Smooth muscle cell of the brain vasculature (primary cell): Measurements from ENCODE around the gene RNF125.

Experiments used
- DNase-seq: peaks from one replicate; pipeline ENCODE4 v3.0.0-alpha.2; 2012; ENCODE audit warnings: low read depth, low spot score

Gene RNF125

GRCh38 chr18:32091325-32091723 is 72.7 kb downstream of the RNF125 start:
- no peak for DNase-seq

- DNase-seq: peak; percentile 32
Measured at GRCh38 chr18:32091724-32092421, 73.2 kb downstream of the RNF125 start, which contains the start of gene RNF138. RNF138 (plus strand) TSS chr18:32091874; CDS start chr18:32092777, 903 bp downstream.

- peak; percentile 90 for DNase-seq
Measured at GRCh38 chr18:32092422-32093101, 73.9 kb downstream of the RNF125 start.

GRCh38 chr18:32093102-32093511 is 74.5 kb downstream of the RNF125 start:
- DNase-seq: peak; percentile 17

- no peak for DNase-seq
Measured at GRCh38 chr18:32093523-32093922, 74.9 kb downstream of the RNF125 start.

- no peak for DNase-seq
Measured at GRCh38 chr18:32095192-32095899, 76.7 kb downstream of the RNF125 start.

- no peak for DNase-seq
Measured at GRCh38 chr18:32095900-32096229, 77.2 kb downstream of the RNF125 start.

GRCh38 chr18:32096946-32097345 is 78.3 kb downstream of the RNF125 start:
- DNase-seq: no peak

GRCh38 chr18:32104516-32104915 is 85.9 kb downstream of the RNF125 start:
- no peak for DNase-seq

- no peak for DNase-seq
Measured at GRCh38 chr18:32110005-32110404, 91.4 kb downstream of the RNF125 start.

GRCh38 chr18:32111706-32112105 is 93.1 kb downstream of the RNF125 start:
- DNase-seq: no peak

GRCh38 chr18:32112826-32113225 is 94.2 kb downstream of the RNF125 start:
- DNase-seq: no peak

- no peak for DNase-seq
Measured at GRCh38 chr18:32114293-32114942, 95.8 kb downstream of the RNF125 start.

- DNase-seq: no peak
Measured at GRCh38 chr18:32122039-32122438, 103.4 kb downstream of the RNF125 start.
